ENCODE results near the gene MYRF.

MYRF gene

DNA sequence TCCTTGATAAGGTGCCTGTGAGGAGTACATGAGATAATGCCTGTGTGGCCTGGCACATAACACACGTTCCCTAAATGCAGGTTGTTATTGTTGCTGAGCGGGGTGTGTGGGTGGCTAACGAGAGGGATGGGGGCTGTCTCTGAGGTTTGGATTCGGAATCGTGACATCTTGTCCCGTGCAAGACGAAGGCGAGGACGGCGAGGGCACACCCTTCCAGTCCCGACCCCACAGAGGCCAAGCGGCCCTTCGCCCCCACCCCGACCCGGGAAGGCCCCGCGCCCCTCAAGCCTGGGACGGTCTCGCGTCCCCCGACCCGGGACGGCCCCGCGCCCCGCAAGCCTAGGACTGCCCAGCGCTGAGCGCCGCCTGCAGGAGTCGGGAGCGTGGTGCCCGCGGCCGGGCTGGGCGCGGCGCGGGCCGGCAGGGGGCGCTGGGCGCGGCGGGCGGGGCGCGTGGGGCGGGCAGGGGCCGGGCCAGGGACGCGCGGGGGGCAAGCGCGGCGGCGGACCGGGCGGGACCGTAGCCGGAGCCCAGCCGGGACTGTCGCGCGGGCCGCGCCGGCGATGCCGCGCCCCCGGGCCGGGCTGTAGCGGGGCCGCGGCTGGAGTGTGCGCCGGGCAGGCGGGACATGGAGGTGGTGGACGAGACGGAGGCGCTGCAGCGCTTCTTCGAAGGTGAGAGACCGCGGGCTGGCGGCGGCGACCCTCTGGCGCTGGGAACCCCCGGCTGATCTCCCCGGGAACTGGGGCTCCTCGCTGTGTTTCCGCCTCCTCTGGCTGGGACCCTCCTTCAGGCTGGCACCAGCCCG is at the start of gene MYRF:
Gene MYRF (plus strand): TSS at position 520 of the 808 bp plus-strand sequence. CDS start 109 bp downstream, at position 629.
- no peak for DNase-seq (ENCODE audit: low spot score)
- TF ChIP-seq CTCF (IDR thresholded peaks at IDR 0.05), result peak; percentile 31
- H3K4me3 ChIP-seq, result peak within 1 kb of the TSS; percentile 79
- peak within 1 kb of the TSS in 1 of 2 donors; percentile 70 for H3K27ac ChIP-seq

- no peak overlapping the region for H3K27ac ChIP-seq
- H3K4me3 ChIP-seq, result no peak overlapping the region
- no peak for TF ChIP-seq CTCF (IDR thresholded peaks at IDR 0.05)
- no peak for DNase-seq (ENCODE audit: low spot score)
Observed at GRCh38 chr11:61702701-61703312, 49.6 kb upstream of the MYRF start.

GRCh38 chr11:61704838-61705237 is 47.6 kb upstream of the MYRF start:
- DNase-seq (ENCODE audit: low spot score), result no peak
- Histone ChIP-seq H3K4me3 (no peak overlapping the region), H3K27ac (no peak overlapping the region)
- TF ChIP-seq CTCF (IDR thresholded peaks at IDR 0.05), result no peak

- H3K4me3 ChIP-seq, result no peak overlapping the region
- H3K27ac ChIP-seq, result no peak overlapping the region
- no peak for TF ChIP-seq CTCF (IDR thresholded peaks at IDR 0.05)
- no peak for DNase-seq (ENCODE audit: low spot score)
Observed at GRCh38 chr11:61706452-61707400, 45.7 kb upstream of the MYRF start.

DNA sequence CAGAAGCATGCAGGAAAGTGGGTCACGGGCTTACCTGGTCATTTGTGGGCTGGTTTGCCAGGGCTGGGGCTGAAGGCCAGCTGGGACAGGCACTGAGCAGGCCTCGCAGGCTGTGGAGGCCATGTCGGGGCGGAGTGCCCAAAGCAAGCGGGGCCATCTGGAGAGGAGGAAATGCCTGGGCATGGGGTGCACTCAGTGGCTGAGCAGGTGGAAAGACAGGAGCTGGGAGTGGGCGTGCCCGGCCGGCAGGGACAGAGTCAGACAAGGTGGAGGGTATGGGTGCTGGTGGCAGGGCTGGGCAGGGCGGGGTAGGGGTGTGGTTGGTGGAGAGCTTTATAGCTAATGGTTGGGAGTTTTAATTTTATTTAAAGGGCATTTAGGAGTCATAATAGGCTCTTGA is 44.9 kb upstream of the MYRF start:
- TF ChIP-seq CTCF (IDR thresholded peaks at IDR 0.05), result no peak
- Histone ChIP-seq H3K4me3 (no peak overlapping the region), H3K27ac (no peak overlapping the region)
- DNase-seq (ENCODE audit: low spot score), result no peak

- H3K27ac ChIP-seq, result no peak overlapping the region
- H3K4me3 ChIP-seq, result no peak overlapping the region
- DNase-seq (ENCODE audit: low spot score), result no peak
- no peak for TF ChIP-seq CTCF (IDR thresholded peaks at IDR 0.05)
Observed at GRCh38 chr11:61709110-61709509, 43.3 kb upstream of the MYRF start.
